Right lobe of liver (tissue), 4 donors: ENCODE results near the gene NPW.

ENCODE experiments used
- CTCF ChIP-seq, 4 donors: fragments of 200-600 bp in 3 of 4; fragments of 450-650 bp in 1 of 4; IDR thresholded peaks; one replicate each; pipeline versions ENCODE4 v1.5.1 to v1.8.0; 2016 to 2022; ENCODE audit warnings: antibody characterized with exemption in 4 of 4, mild to moderate bottlenecking in 2 of 4
- POLR2A ChIP-seq: fragments of 450-650 bp; IDR thresholded peaks from one replicate; pipeline ENCODE4 v1.6.1; 2017; ENCODE audit warnings: antibody characterized with exemption, mild to moderate bottlenecking
- donor health status: DM: no; HTN: no; CAD: no.
- donor health status: DM: no; HTN: no; CAD: no.
- donor health status: DM: no; HTN: yes; CAD: no.

GRCh38 chr16:2015117-2015946 is 4.3 kb upstream of the NPW start:
- TF ChIP-seq POLR2A, result no peak
- no peak for TF ChIP-seq CTCF (IDR thresholded peaks at IDR 0.05)
